ENCODE measurements around the gene MYO5A.

- TF ChIP-seq CTCF (conservative IDR thresholded peaks at IDR 0.05; ENCODE audit: low read length) (no peak), EZH2phosphoT487 (IDR thresholded peaks at IDR 0.05; ENCODE audit: borderline replicate concordance, low read depth, low read length) (no peak)
Observed at GRCh38 chr15:52295421-52296001, 233.2 kb downstream of the MYO5A start, which contains the start of gene MYO5C.
